G401 (cell line): Measurements from ENCODE around the gene SEPSECS. TPM values are rescaled to one million over a fixed set of nuclear protein-coding genes. Genes with fewer than 3 reads are reported as not detected.

Experiments
- DNase-seq: peaks from one replicate; pipeline ENCODE4 v3.0.0-alpha.2; 2015; ENCODE audit warnings: low spot score
- in situ Hi-C: cut with HindIII; loops from 2 replicates; pipeline ENCODE4 v1.10.0; 2016; ENCODE audit warnings: low sequenced_read_pairs, mixed read lengths
- total RNA-seq: library from RNA; depleted of rRNA; stranded (reverse); fragments of >200 nt; shearing (Covaris generic); gene quantifications from 2 replicates; pipeline ENCODE4 v1.2.3, GENCODE V29; 2014; rRNA removed

The SEPSECS gene
- total RNA-seq: 4.7 and 5.9 TPM in 2 replicates

GRCh38 chr4:25159837-25160713 lies at the start of gene SEPSECS:
SEPSECS (minus strand) TSS chr4:25160449; CDS start chr4:25160369, 80 bp downstream.
- DNase-seq: peak; percentile 96
- in situ Hi-C loops: no loop called here

DNA sequence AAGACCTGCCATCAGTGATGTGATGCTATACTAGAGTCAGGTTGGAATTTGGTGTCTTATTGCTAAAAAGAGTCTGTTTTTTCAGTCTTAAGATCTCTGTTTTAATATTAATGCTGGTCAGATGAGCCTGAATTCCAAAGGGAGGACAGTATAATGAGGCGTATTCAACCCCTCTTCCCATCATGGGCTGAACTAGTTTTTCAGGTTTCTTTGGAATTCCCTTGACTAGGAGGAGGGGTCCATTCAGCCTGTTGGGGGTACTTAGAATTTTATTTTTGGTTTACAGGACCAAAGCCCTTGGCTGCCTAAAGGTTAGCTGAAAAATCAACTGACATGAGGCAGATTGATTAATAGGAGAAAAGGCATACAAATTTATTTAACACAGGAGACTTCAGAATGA lies 49.5 kb upstream of the SEPSECS start:
- no peak for DNase-seq
- in situ Hi-C loops: no loop called here

- no peak for DNase-seq
- in situ Hi-C loops: no loop called here
Measured at GRCh38 chr4:25207997-25208396, 47.7 kb upstream of the SEPSECS start.

DNA sequence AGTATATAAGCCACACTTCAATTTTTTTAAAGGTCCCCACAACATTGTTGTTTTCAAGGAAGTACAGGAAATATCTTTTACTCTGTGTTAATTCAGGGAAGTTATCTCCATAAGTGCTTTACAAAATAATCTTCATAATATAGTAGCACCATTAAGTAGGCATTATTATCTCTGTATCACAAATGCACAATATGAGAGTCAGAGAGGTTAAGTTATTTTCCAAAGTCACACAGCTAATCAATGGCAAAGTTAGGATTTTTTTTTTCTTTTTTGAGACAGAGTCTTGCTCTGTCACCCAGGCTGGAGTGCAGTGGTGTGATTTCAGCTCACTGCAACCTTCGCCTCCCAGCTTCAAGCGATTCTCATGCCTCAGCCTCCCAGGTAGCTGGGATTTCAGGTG lies 38.5 kb upstream of the SEPSECS start:
- in situ Hi-C loops: no loop called here
- DNase-seq: no peak

GRCh38 chr4:25190407-25190806 lies 30.2 kb upstream of the SEPSECS start:
- no peak for DNase-seq
- in situ Hi-C loops: no loop called here

DNA sequence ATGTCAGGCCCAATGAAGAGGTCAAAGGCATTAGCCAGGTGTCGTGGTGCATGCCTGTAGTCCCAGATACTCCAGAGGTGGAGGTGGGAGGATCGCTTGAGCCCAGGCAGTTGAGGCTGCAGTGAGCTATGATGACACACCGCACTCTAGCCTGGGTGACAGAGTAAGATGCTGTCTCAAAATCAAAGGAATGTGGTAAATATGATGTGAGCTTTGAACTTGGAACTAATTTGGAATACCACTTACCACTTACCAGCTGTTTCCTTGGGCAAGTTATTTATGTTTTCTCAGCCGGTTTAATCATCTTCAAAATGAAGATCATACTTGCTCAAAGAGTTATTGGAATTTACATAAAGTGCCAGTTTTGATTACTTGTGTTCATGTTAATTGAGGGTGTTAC lies 23.8 kb upstream of the SEPSECS start:
- in situ Hi-C loops: no loop called here
- no peak for DNase-seq

DNA sequence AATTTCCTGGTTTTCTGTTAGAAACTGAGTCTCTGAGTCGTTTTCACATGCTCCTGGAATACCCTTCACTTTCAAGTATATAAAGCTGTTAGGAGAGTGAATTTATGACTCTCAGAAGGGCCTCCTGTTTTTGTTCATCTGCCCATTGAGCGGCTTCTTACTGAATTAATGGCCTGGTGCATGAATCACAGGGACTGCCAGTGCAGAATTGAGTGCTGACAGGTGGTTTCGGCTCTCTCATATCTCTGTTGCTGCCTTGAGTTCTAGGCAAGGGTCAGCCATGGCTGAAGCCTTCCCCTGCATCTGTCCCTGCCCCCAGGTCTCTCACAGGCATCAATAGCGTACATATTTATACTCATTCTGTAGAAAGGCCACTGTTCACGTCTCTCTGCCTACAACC lies 22.7 kb upstream of the SEPSECS start:
- DNase-seq: no peak
- in situ Hi-C loops: no loop called here

DNA sequence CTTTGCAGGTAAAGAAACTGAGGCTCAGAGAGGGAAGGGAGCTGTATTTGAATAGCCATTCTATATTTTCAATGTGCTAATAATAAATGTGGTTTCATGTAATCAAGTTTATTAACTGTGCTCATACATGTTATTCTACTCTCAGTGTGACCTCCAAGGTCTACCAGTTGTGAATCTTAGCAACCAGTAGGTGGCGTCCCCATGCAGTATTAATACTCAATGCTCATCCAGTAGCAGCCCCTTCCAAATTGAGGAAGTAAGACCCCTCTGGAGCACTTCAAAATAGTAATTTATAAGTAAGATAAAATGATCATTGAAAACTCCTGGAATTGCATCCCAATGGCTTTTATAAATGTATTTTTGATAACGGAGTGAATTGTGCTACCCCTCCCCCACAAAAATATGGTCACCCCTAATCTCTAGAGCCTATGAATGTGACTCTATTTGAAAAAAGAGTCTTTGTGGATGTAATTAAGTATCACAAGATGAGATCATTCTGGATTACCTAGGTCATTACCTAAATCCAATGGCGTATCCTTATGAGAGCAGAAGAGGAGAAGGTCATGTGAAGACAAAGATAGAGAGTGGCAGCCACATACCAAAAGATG lies 20.4 kb upstream of the SEPSECS start:
- DNase-seq: peak; percentile 9
- in situ Hi-C loops: no loop called here

DNA sequence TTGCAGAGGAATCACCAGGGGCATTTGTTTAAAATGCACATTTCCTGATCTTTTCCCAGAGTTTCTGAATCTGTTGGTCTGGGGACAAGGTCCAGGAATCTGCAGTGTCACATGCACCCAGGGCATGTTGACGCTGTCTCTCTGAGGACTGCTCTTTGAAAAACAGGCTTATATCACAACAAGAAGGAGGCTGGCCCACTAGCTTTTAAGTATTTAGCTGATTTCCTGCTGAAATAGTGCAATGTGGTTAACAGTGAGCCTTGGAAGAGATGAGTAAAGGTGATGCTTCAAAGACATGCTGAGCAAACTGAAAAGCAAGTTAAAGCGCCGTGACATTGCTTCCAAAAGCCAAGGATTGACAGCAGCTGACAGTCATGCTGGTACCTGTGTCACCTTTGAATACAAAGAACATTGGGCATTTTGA lies 18.6 kb upstream of the SEPSECS start:
- in situ Hi-C loops: no loop called here
- no peak for DNase-seq

GRCh38 chr4:25177147-25177546 lies 16.9 kb upstream of the SEPSECS start:
- DNase-seq: no peak
- in situ Hi-C loops: no loop called here

- no peak for DNase-seq
Measured at GRCh38 chr4:25174674-25175073, 14.4 kb upstream of the SEPSECS start.

DNA sequence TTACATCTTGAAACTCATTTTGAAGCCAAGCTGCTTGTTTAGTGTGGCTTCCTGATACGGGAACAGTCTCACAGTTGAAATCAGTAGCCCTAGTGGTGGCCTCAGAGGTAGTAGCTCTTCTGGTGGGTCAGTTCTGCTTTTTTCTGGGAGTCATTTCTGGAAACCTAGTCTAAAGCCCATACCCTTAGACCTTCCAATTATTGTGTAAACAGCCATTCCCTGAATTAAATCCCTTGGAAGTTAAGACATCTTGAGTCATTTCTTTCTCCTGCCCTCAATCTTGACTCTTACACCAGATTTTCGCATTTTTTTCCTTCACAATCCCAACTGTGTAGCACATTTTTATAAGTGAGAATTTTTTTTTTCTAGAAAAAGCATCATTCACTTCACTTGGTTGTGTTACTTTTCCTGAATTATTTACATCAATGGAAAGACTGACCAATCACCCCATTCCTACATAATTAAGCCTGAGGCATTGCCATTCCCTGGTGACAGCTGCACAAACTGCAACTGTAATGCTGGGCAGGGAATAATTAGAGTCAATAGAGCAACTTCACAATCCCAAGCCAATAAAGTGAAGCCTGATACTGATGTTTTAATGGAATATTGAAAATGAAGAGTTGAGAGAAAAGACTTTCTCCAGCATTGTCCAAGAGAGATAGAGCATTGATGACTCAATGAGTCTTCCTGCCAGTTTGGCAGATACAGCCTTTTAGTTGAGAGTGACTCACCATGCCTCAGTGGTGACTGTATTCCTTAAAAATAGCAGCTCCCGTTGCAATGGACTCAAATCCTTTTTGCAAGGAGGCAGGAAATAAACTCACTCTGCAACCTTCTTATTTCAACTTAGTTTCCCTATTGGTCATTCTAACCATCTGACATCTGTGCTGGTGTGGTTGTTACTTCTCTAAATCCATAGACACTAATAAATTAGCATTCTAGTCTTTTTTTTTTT lies 13.0 kb upstream of the SEPSECS start:
- DNase-seq: no peak
- in situ Hi-C loops: no loop called here

More at GRCh38 chr4:25174674-25175073, 14.4 kb upstream of the SEPSECS start:
- in situ Hi-C loops: no loop called here

GRCh38 chr4:25171201-25171865 lies 11.1 kb upstream of the SEPSECS start:
- in situ Hi-C loops: no loop called here

GRCh38 chr4:25169446-25169845 lies 9.2 kb upstream of the SEPSECS start:
- in situ Hi-C loops: no loop called here
- no peak for DNase-seq

More at GRCh38 chr4:25171201-25171865, 11.1 kb upstream of the SEPSECS start:
- no peak for DNase-seq

- in situ Hi-C loops: no loop called here
- no peak for DNase-seq
Measured at GRCh38 chr4:25165916-25166315, 5.7 kb upstream of the SEPSECS start.

- no peak for DNase-seq
- in situ Hi-C loops: no loop called here
Measured at GRCh38 chr4:25163196-25163595, 2.9 kb upstream of the SEPSECS start.

- no peak for DNase-seq
- in situ Hi-C loops: no loop called here
Measured at GRCh38 chr4:25162566-25162965, 2.3 kb upstream of the SEPSECS start.

DNA sequence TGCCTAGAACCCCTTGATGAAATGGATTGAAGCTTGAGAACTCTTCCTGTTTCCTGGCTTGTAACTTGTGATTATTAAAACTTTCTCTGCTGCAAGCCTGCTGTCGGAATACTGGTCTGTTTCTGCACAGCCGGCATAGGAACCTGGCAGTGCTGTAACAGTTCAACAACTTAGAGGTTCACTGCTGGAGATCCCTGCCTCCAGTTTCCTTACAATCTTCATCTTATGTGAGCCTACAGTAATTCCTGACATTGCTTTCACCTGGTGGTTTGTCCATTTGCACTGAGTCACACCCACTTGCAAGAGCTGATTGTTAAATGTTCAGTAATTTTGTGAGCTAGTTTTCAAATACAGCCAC lies 1.3 kb upstream of the SEPSECS start:
- in situ Hi-C loops: no loop called here
- peak; percentile 19 for DNase-seq
